ENCODE results near the gene STT3A. TPM values are rescaled to one million over a fixed set of nuclear protein-coding genes. Genes with fewer than 3 reads are reported as not detected.

Gene STT3A
- total RNA-seq, 1 donor from 2014 or later, result 54.0 TPM

DNA sequence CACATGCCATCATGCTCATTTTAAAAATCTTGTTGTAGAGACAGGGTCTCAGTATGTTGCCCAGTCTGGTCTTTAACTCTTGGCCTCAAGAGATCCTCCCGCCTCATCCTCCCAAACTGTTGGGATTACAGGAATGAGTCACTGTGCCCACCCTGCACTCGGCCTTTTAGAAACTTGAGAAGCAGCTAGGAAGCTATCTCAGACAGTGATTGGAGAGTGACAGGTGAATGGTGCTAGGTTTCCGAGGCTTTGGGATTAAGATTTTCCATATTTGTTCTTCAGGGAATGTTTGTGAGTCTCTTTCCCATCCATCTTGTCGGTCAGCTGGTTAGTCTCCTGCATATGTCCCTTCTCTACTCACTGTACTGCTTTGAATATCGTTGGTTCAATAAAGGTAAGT lies 12.8 kb upstream of the STT3A start:
- DNase-seq (no peak), ATAC-seq (ENCODE audit: poor library complexity) (no peak)
- intact Hi-C loops (cut with DNase I), result loop anchor here (10.0 kb wide), 1 partner anchor 45 kb away; the partner anchor contains the start of gene CHEK1

- intact Hi-C loops (cut with DNase I), result no loop called here
- ATAC-seq (ENCODE audit: poor library complexity), result no peak
- DNase-seq, result no peak
Measured at GRCh38 chr11:125583496-125583895, 9.2 kb upstream of the STT3A start.

DNA sequence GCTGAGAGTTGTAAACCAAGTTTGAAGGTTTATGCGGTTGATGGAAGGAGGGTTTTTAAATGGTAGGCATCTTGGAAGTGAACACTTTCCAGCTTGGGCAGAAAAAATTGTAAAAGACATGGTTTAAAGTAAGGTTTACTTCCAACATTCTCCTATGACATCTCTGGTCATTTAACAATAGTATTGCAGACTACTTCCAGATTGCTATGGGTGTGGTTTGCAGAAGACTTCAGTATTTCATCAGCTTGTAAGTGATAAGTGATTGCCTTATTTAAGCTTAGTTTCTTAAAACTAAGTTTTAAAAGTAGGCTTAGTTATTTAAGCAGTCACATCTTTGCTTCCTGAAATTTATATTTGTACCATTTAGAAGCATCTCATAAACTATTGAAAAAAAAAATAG lies 7.2 kb upstream of the STT3A start:
- DNase-seq (no peak), ATAC-seq (ENCODE audit: poor library complexity) (no peak)
- intact Hi-C loops (cut with DNase I), result no loop called here

GRCh38 chr11:125586623-125587022 lies 6.0 kb upstream of the STT3A start:
- ATAC-seq (ENCODE audit: poor library complexity) (no peak), DNase-seq (no peak)
- intact Hi-C loops (cut with DNase I), result no loop called here

DNA sequence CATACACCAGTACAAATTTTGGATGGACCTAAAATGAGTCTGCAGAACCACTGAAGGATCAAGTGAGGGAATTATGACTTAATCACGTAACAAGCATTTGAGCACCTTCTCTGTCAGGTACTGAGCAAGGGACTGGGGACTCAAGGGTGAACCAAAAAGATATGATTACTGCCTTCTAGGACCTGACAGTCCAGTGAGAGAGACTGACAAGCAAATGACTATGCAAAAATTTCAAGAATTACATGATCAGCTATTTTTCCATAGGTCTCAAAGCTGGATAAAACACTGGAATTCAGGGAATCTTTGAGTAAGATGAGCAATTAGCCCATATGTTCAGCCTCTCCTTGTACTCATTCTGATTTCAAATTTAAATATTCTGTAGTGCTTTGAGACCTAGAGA lies 5.2 kb upstream of the STT3A start:
- intact Hi-C loops (cut with DNase I), result no loop called here
- ATAC-seq (ENCODE audit: poor library complexity) (no peak), DNase-seq (no peak)

DNA sequence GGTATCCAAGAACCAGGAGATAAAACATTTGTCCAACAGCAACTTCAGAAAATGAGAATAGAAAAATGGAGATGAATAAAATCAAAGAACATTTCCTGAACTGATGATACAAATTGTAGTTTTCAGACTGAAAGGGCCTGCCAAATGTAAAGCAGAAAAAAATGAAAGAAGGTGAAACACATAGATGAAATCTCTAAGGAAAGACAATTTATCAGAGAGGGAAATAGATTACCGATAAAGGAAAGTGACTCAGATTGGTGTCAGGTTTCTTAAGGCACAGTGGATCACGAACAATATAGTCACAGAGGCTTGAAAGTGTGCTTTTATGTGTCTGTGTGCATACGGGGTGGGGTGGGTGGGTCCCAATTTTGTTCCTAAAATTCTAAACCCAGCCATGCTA lies 4.1 kb upstream of the STT3A start:
- no peak for ATAC-seq (ENCODE audit: poor library complexity)
- intact Hi-C loops (cut with DNase I), result no loop called here

DNA sequence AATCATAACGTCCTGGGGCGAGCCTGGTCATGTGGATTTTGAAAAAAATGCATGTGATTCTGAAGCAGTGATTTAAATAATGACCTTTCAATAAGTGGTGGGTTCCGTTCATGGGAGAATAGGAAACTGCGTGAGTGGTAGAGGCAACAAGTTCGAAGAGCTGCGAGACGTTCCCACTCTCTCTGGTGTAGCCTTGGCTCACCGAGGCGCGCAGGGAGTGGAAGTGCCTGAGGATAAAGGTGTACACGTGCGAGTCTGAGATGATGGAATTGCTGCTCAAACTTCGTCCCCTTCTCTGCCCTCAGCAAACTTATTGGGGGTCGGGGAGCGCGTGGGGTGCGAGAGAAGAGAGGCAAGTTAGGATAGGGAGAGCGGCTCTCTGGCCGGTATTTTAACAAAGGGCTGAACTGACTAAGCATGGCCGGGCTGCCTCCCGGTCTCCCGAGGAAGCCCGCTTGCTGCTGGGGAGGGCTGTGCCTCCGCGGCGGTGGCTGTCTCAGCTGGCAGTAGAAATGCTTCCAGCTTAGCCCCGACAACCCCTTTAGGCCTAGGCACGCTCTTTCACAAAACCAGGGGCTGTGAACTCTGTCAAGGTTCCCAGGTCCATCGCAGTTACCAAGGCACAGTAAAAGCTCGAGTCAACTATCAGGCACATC lies 875 bp upstream of the STT3A start:
- intact Hi-C loops (cut with DNase I), result no loop called here
- ATAC-seq (ENCODE audit: poor library complexity), result peak; percentile 45
- DNase-seq, result peak; percentile 52

More for the DNA sequence above, 4.1 kb upstream of the STT3A start:
- DNase-seq, result no peak

GRCh38 chr11:125593114-125593820 lies 615 bp downstream of the STT3A start:
- ATAC-seq (ENCODE audit: poor library complexity), result peak; percentile 2
- no peak for DNase-seq
- intact Hi-C loops (cut with DNase I), result no loop called here

GRCh38 chr11:125594958-125595357 lies 2.3 kb downstream of the STT3A start:
- ATAC-seq (ENCODE audit: poor library complexity) (no peak), DNase-seq (no peak)
- intact Hi-C loops (cut with DNase I), result no loop called here

DNA sequence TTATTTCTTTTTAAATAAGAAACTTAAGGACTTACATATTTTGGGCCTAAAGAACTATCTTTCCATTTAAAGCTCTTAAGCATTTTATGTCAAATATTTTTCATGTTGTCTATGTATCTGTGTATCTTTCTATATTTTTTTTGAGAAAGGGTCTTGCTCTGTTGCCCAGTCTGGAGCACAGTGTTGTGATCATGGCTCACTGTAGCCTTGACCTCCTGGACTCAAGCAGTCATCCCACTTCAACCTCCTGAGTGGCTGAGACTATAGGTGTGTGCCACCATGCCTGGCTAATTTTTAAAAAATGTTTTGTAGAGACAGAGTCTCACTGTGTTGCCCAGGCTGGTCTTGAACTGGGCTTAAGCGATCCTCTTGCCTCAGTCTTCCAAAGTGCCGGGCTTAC lies 8.0 kb downstream of the STT3A start:
- DNase-seq (no peak), ATAC-seq (ENCODE audit: poor library complexity) (no peak)
- intact Hi-C loops (cut with DNase I), result no loop called here

DNA sequence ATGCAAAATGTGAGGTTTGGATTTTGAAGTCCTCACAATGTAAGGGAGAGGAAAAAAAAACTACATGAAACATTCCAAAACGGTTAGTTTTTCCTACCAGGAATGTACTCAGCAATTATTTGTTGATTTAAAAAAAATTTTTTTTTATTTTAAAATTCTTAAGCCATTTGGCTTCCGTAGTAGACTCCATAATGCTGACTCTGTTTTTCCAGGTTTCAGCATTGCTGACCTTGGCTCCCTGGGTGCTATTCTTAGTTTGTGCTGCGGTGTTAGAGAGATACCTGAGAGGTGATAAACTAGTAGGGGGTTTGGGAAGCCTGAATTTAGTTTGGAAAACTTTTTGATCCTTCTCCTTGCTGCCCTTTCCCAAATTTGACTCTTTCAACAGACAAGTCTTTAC lies 10.6 kb downstream of the STT3A start:
- no peak for ATAC-seq (ENCODE audit: poor library complexity)
- intact Hi-C loops (cut with DNase I), result no loop called here
- DNase-seq, result no peak

DNA sequence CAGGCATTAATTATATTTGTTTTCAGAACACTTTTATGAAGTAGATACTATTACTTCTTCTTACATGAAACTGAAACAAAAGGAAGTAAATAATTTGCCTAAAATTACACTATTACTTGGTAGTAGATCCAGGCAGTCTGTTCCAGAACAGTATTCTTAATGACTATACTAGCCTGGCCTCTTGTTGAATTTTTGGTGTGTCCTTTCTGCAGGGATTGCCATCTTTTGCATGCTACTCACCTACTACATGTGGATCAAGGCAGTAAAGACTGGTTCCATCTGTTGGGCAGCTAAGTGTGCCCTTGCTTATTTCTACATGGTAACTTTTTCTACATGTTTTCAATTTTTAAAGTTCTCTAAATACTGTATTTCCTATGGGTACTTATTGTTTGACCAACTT lies 12.8 kb downstream of the STT3A start:
- intact Hi-C loops (cut with DNase I), result no loop called here
- no peak for DNase-seq
- no peak for ATAC-seq (ENCODE audit: poor library complexity)

- ATAC-seq (ENCODE audit: poor library complexity) (no peak), DNase-seq (no peak)
- intact Hi-C loops (cut with DNase I), result no loop called here
Measured at GRCh38 chr11:125609545-125609944, 16.9 kb downstream of the STT3A start.

DNA sequence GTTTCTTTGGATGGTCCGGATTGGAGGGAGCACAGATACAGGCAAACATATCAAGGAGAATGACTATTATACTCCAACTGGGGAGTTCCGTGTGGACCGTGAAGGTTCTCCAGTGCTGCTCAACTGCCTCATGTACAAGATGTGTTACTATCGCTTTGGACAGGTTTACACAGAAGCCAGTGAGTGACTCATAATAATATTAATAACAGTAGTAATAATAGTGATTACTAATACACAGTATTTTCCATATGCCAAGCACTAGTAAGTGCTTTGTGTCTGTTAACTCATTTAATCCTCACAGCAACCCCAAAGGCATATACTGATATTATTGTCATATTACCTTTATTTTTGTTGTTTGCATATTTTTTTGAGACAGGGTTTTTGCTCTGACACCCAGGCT lies 25.7 kb downstream of the STT3A start:
- DNase-seq, result no peak
- intact Hi-C loops (cut with DNase I), result no loop called here
- no peak for ATAC-seq (ENCODE audit: poor library complexity)

DNA sequence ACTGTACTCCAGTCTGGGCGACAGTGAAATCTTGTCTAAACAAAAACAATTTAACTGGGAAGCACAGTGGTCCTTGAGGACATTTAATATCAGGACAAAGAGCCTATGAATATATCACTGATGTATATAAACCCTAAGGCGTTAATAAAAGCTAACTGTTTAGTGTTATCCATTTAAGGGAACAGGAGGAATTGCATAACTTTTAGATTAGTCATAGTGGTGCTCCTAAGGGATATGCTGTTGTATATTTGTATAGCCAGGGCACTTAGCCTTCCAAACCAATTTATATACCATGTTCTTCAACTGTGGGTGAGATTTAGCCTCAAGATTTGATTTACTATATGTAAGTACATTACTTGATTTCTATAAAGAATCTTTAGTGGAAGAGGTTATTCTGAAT lies 29.3 kb downstream of the STT3A start:
- DNase-seq, result no peak
- no peak for ATAC-seq (ENCODE audit: poor library complexity)
- intact Hi-C loops (cut with DNase I), result loop anchor here (10.0 kb wide), 2 partner anchors 47 to 253 kb away; no protein-coding TSS in a partner anchor

- ATAC-seq (ENCODE audit: poor library complexity) (no peak), DNase-seq (no peak)
- intact Hi-C loops (cut with DNase I), result loop anchor here (10.0 kb wide), 2 partner anchors 48 to 252 kb away; no protein-coding TSS in a partner anchor
Measured at GRCh38 chr11:125623064-125623463, 30.4 kb downstream of the STT3A start.

DNA sequence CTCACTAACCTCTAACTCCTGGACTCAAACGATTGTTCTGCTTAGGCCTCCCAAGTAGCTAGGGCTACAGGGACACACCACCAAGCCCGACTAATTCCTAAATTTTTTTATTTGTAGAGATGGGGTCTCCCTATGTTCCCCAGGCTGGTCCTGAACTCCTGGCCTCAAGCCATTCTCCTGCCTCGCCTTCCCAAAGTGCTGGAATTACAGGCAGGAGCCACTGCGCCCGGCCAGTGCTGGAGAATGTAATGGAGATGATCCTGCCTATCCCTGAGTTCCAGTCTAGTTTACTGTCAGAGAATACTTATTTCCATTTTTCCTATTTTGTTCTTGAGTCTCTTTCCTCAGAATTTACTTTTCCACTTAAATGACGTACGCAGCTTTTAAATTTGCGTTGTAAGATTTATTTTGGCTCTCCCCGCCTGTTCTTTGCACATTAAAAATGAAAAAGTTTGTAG lies 32.1 kb downstream of the STT3A start, which contains the start of gene CHEK1:
CHEK1 (plus strand) TSS at position 408 of the 458 bp plus-strand sequence. CDS start 1,606 bp downstream, outside the sequence.
- DNase-seq (no peak), ATAC-seq (ENCODE audit: poor library complexity) (no peak)
- intact Hi-C loops (cut with DNase I), result loop anchor here (10.0 kb wide), 2 partner anchors 50 to 250 kb away; no protein-coding TSS in a partner anchor

DNA sequence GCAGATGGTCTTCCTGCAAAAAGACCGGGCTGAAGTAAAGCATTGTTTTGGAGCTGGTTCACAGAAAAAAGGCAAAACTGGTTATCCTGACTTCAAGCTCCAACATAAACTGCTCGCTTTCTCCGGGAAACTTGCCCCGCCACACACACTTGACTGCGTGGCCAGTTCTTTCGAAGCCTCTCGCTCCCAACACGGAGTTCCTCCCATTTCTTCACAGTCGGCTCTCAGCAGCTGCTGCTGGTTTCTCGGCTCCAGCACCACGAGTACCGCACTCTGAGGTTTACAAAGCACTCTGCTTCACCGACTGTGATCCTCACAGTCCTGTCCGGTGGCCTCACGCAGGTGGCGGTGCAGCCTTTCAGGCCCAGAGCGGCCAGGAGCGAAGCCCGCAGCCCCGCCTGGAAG lies 32.6 kb downstream of the STT3A start:
- ATAC-seq (ENCODE audit: poor library complexity) (peak; percentile 66), DNase-seq (no peak)
- intact Hi-C loops (cut with DNase I), result loop anchor here (10.0 kb wide), 2 partner anchors 50 to 250 kb away; no protein-coding TSS in a partner anchor

- intact Hi-C loops (cut with DNase I), result loop anchor here (10.0 kb wide), 2 partner anchors 51 to 249 kb away; no protein-coding TSS in a partner anchor
- ATAC-seq (ENCODE audit: poor library complexity), result peak; percentile 98
- peak; percentile 92 for DNase-seq
Measured at GRCh38 chr11:125625630-125626287, 33.1 kb downstream of the STT3A start.
